IMR-90 (cell line): Measurements from ENCODE around the gene BPIFB2.

Experiments used
- BHLHE40 ChIP-seq: fragments of 150-350 bp; IDR thresholded peaks from 2 replicates; pipeline ENCODE4 v1.6.1; 2016; ENCODE audit warnings: mild to moderate bottlenecking, low read depth, low read length
- CEBPB ChIP-seq: IDR thresholded peaks from 2 replicates; pipeline ENCODE4 v1.6.1; 2012; ENCODE audit warnings: low read depth, low read length, improper control_type of control experiment
- CHD1 ChIP-seq: IDR thresholded peaks from 2 replicates; pipeline ENCODE4 v1.6.1; 2012; ENCODE audit warnings: low read depth, low read length, improper control_type of control experiment
- ELK1 ChIP-seq: fragments of 150-350 bp; IDR thresholded peaks from 2 replicates; pipeline ENCODE4 v1.6.1; 2016; ENCODE audit warnings: low read depth, mild to moderate bottlenecking, low read length, moderate library complexity, borderline replicate concordance
- FOS ChIP-seq: fragments of 150-350 bp; IDR thresholded peaks from 2 replicates; pipeline ENCODE4 v1.6.1; 2016; ENCODE audit warnings: low read depth, low read length
- MAFK ChIP-seq: IDR thresholded peaks from 2 replicates; pipeline ENCODE4 v1.6.1; 2012; ENCODE audit warnings: low read depth, low read length, improper control_type of control experiment
- MXI1 ChIP-seq: IDR thresholded peaks from 2 replicates; pipeline ENCODE4 v1.6.1; 2012; ENCODE audit warnings: low read depth, mild to moderate bottlenecking, low read length, moderate library complexity, borderline replicate concordance
- NFE2L2 ChIP-seq: fragments of 150-350 bp; IDR thresholded peaks from 2 replicates; pipeline ENCODE4 v1.6.1; 2016; ENCODE audit warnings: low read depth, mild to moderate bottlenecking, low read length
- POLR2A ChIP-seq: IDR thresholded peaks from 2 replicates; pipeline ENCODE4 v1.6.1; 2012; ENCODE audit warnings: mild to moderate bottlenecking, low read depth, low read length
- RAD21 ChIP-seq: IDR thresholded peaks from 2 replicates; pipeline ENCODE4 v1.6.1; 2012; ENCODE audit warnings: low read length, improper control_type of control experiment
- RCOR1 ChIP-seq: IDR thresholded peaks from 2 replicates; pipeline ENCODE4 v1.6.1; 2012; ENCODE audit warnings: mild to moderate bottlenecking, low read length, improper control_type of control experiment; ENCODE audit not compliant: insufficient replicate concordance
- SMC3 ChIP-seq: fragments of 150-350 bp; IDR thresholded peaks from 2 replicates; pipeline ENCODE4 v1.6.1; 2016; ENCODE audit warnings: low read depth, mild to moderate bottlenecking, antibody characterized with exemption, low read length, moderate library complexity
- TF ChIP-seq, protein P1 (sequence below): conservative IDR thresholded peaks from 2 replicates; pipeline ENCODE4 v1.5.1; 2012; ENCODE audit warnings: mild to moderate bottlenecking, low read depth, low read length, improper control_type of control experiment
- TF ChIP-seq, protein P2 (sequence below): fragments of 150-350 bp; IDR thresholded peaks from 2 replicates; pipeline ENCODE4 v1.6.1; 2017; ENCODE audit warnings: mild to moderate bottlenecking, antibody characterized with exemption, low read length, low read depth

DNA sequence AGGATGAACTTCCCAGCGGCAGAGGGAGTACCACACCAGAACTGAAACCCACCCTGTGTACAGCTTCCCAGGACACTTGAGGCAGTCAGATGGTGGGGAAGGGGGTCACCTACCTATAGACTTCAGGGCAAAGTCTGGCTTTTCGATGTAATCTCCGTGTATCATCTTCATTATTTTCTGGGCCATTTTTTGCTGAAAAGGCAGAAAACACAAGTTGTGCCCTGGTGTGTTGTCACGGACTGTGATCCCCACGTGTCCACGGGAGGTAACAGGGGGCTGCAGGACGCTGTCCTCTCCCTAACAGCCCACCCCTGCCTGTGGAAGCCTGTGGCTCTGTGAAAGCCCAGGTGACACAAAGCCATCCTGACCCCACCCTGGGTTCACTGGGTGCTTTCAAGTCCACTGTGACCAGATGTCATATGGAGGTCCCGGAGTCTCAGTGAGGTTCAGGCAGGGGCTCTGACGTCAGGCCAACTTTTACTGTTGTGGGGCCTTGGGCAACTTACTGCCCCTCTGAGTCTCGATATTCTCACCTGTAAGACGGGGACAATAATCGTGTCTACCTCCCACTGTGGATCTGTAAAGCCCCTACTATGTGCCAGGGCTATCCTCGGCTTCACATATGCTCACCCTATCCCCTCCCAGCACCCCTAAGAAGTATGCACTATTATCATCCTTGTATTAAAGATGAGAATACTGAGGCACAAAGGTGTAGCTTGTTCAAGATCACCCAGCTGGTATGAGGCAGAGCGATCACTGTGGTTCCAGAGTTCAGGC is 17.8 kb upstream of the BPIFB2 start:
- no peak for TF ChIP-seq POLR2A
- TF ChIP-seq NFE2L2: no peak
- no peak for TF ChIP-seq CEBPB
- no peak for TF ChIP-seq RAD21
- TF ChIP-seq, protein P1, sequence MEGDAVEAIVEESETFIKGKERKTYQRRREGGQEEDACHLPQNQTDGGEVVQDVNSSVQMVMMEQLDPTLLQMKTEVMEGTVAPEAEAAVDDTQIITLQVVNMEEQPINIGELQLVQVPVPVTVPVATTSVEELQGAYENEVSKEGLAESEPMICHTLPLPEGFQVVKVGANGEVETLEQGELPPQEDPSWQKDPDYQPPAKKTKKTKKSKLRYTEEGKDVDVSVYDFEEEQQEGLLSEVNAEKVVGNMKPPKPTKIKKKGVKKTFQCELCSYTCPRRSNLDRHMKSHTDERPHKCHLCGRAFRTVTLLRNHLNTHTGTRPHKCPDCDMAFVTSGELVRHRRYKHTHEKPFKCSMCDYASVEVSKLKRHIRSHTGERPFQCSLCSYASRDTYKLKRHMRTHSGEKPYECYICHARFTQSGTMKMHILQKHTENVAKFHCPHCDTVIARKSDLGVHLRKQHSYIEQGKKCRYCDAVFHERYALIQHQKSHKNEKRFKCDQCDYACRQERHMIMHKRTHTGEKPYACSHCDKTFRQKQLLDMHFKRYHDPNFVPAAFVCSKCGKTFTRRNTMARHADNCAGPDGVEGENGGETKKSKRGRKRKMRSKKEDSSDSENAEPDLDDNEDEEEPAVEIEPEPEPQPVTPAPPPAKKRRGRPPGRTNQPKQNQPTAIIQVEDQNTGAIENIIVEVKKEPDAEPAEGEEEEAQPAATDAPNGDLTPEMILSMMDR: no peak
- no peak for TF ChIP-seq CHD1
- no peak for TF ChIP-seq FOS
- no peak for TF ChIP-seq MXI1
- TF ChIP-seq, protein P2, sequence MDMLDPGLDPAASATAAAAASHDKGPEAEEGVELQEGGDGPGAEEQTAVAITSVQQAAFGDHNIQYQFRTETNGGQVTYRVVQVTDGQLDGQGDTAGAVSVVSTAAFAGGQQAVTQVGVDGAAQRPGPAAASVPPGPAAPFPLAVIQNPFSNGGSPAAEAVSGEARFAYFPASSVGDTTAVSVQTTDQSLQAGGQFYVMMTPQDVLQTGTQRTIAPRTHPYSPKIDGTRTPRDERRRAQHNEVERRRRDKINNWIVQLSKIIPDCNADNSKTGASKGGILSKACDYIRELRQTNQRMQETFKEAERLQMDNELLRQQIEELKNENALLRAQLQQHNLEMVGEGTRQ: no peak
- no peak for TF ChIP-seq SMC3
- TF ChIP-seq BHLHE40: no peak
- no peak for TF ChIP-seq RCOR1
- TF ChIP-seq ELK1: no peak
- TF ChIP-seq MAFK: peak; percentile 33; the same call in 1 of the 2 replicates
